Fibroblast of skin of right quadriceps (primary cell): ENCODE results near the gene PODNL1.

Source experiments
- DNase-seq: peaks from one replicate; pipeline ENCODE4 v3.0.0-alpha.2; 2013

PODNL1 gene

GRCh38 chr19:13956365-13956744 is 18.1 kb upstream of the PODNL1 start:
- no peak for DNase-seq

- no peak for DNase-seq
Measured at GRCh38 chr19:13955662-13956364, 17.6 kb upstream of the PODNL1 start.

DNA sequence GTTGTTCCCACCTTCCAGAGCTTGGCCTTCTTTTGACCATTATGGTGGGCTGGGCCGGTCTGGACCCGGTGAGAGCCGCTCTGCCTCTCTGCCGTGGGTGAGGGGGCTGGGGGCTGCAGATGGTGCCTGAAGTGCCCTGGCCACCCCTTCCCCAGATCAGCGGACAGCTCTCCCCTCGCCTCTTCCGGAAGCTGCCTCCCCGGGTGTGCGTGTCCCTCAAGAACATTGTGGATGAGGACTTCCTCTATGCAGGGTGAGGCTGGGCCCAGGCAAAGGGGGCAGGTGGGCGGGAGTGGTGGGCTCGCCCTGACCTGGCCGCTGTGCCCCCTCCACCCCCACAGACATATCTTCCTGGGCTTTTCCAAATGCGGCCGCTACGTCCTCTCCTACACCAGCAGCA is 16.0 kb upstream of the PODNL1 start:
- no peak for DNase-seq

GRCh38 chr19:13952931-13953531 is 14.8 kb upstream of the PODNL1 start:
- peak; percentile 52 for DNase-seq

- DNase-seq: peak; percentile 100
Measured at GRCh38 chr19:13952154-13952930, 14.1 kb upstream of the PODNL1 start, which contains the start of gene DCAF15. Gene DCAF15, plus strand, starts transcription at chr19:13952509. Its CDS starts 4 bp downstream, at chr19:13952513.

DNA sequence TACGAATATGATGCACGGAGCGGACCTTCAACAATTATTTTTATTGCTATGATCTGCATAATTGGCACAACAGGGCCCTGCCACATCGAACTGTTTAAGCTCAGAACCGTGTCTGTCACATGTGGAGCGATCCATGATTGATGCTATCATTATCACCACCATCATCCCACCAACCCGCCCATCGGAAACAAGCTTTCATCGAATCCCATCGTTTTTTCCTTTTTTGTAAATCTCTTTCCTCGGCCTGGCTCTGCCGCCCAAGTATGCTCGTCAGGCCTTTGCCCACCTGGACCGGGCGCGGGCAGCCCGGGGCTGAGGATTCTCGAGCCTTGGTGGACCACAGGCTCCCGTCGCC is 13.6 kb upstream of the PODNL1 start:
- no peak for DNase-seq

GRCh38 chr19:13951043-13951442 is 12.8 kb upstream of the PODNL1 start:
- DNase-seq: no peak

GRCh38 chr19:13946414-13946813 is 8.2 kb upstream of the PODNL1 start:
- DNase-seq: no peak

GRCh38 chr19:13942023-13942684 is 3.9 kb upstream of the PODNL1 start:
- DNase-seq: no peak

DNA sequence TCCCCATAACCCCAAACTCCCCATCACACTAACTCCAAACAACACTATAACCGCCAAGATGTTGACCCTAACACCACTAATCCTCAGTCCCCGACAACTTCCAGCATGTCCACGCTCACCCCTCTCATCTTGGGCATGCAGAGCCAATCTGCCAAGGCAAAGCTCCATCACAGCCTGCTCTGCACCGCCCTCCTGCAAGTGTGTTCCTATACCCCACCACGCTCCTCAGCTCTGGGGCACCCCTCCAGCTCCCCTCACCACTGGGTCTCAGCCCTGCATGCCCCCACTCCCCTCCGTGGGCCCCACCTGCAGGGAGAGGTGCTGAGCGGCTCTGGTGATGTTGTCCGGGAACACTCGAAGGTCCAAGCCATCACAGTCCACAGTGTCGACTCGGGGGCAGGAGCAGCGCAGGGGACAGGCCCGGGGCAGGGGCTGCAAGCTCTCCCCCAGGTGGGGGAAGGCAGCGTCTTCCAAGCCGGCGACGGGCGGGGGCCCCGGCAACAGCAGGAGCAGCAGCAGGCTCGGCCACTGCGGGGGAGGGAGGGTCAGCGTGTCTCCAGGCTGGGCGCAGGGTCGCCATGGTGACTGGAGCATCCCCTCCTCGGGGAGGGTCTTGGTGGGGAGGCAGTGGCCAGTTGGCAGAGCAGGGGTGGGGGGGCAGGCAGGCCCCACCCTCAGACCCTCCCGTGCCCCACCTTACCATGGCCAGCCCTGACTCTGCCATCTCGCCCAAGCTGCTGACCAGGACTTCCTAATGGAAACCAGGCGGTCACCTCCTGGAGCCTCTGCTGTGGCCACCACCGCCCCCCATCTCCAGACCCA is 527 bp downstream of the PODNL1 start:
- no peak for DNase-seq

DNA sequence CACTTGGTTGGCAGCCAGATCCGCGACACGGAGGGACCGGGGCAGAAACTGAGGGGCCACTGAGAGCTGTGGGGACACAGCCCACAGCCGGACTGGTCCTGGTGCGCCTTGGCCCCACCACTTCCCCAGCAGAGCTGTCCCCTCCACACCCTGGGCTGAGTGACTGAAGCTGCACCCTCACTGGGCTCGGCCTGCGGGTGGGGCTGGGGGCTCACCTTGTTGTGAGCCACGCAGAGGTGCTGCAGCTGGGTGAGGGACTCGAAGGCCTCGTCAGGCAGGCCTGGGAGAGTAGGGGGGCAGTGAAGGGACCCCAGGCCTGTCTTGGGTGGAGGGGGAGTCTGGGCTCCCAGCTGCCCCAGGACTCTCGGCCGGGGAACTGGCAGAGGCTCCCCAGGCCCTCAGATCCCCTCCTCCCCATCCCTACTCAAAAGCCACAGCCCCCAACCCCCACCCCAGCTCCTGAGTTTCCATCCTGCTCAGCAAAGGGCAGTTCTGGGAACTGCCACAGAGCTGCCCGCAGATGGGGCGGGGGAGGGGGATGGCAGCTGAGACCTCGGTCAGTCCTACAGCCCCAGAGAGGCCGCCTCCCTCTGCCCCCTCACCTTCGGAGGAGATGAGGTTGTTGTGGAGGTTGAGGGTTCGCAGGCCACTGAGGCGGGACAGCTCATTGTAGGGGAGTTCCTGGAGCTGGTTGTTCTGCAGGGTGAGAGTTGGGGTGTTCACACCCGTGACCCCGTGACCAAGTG is 2.3 kb downstream of the PODNL1 start:
- DNase-seq: no peak

DNA sequence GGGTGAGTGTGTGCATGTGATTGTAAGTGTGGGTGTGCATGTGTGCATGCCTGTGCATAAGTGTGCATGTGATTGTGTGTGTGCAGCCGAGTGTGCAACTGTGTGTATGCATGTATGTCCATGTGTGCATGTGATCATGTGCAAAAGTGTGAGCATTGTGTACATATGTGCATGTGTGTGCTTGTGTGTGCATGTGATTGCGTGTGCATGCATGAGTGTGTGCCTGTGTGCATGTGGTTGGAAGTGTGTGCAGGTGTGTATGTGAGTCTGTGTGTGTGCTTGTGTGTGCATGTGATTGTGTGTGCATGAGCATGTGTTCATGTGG is 3.5 kb downstream of the PODNL1 start:
- no peak for DNase-seq

DNA sequence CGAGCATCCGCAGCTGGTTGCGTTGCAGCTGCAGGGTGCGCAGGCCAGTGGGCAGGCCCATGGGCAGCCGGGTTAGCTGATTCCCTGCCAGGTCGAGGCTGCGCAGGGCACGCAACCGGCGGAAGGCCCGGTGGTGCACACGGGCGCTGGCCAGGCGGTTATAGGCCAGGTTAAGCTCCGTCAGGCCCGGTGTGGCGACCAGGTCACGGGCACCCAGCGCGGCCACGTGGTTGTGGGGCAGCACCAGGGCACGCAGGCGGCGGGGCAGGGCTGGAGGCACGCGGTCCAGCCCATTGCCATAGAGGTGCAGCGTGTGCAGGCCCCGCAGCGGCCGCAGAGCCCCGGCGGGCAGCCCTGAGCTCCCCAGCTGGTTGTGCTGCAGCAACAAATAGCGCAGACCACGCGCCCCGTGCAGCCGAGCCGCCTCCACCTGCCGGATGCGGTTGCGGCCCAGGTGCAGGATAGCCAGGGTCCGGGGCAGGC is 5.3 kb downstream of the PODNL1 start:
- DNase-seq: no peak

DNA sequence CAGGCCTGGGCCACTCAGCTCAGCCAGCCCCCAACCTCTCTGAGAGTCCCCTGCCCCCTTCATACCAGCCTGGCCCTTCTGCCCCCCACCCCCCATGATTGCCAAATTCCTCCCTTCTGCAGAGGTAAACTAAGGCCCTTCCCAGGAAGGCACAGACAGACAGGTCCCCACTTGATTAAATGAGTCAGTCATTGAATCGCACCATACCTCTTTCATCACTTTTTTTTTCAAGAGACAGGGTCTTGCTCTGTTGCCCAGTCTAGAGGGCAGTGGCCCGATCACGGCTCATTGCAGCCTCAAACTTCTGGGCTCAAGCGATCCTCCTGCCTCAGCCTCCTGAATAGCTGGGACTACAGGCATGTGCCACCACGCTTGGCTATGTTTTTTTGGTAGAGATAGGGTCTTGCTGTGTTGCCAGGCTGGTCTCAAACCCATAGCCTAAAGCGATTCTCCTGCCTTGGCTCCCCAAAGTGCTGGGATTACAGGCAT is 6.0 kb downstream of the PODNL1 start:
- no peak for DNase-seq

- no peak for DNase-seq
Measured at GRCh38 chr19:13931391-13932148, 6.6 kb downstream of the PODNL1 start.

DNA sequence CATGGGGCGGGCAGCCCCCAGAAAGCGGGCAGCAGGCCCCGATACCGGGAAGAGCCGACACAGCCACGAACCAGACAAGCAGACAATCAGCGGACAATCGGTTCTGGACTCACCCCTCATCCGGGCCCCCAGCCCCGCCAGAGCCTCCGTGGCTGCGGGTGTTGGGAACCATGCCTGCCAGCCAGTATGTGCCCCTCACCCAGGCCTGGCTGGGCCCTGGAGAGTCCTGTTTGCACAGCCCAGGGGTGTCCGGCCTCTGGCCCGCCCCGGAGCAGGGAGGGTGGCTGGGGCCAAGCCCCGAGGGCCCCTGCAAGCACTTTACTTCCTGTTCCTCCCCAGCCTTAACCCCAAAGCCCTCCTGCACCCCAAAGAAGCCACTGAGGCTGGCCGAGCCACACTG is 7.8 kb downstream of the PODNL1 start:
- DNase-seq: no peak

- no peak for DNase-seq
Measured at GRCh38 chr19:13929956-13930355, 8.3 kb downstream of the PODNL1 start.

- no peak for DNase-seq
Measured at GRCh38 chr19:13929340-13929739, 8.9 kb downstream of the PODNL1 start.

DNA sequence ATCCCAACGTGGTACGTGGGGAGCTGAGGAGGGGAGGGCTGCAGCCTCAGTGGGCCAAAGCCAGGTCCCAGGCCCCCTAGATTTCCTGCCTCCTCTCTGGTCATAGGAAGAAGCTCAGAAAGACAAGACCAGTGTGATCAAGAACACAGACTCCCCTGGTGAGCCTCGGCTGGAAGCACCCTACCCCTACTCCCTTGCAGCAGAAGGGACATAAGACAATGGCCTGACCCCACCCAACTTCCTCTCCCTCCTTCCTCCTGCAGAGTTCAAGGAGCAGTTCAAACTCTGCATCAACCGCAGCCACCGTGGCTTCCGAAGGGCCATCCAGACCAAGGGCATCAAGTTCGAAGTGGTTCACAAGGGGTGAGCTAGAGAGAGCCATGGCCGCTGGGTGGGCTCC is 11.5 kb downstream of the PODNL1 start:
- DNase-seq: no peak

DNA sequence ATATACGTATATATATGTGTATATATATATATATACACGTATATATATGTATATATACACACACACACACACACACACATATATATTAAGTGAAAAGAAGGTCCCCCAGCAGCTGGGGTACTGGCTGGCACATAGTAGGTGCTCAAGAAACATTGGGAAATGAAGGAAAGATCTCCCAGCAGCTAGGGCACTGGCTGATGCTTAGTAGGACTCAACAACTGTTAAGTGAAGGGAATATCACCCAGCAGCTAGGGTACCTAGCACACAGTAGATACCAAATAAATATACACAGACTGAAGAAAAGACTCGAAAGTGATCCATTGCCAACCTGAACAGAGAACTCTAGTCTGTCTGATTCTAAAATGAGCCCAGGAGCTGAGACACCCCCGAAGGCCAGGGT is 12.2 kb downstream of the PODNL1 start:
- no peak for DNase-seq
